HG02759 (cell line): ENCODE measurements around the gene C9orf57.
"Not testable (repeated sequence)": the region's sequence is repeated elsewhere in the genome, so short reads cannot be mapped to it uniquely, and the experiment has no call there.

Source experiments
- ATAC-seq: cut with Tn5 transposase; IDR thresholded peaks from one replicate; pipeline ENCODE4 v1.9.1; 2021; ENCODE audit warnings: mild to moderate bottlenecking, moderate library complexity; ENCODE audit not compliant: unreplicated experiment

The C9orf57 gene

DNA sequence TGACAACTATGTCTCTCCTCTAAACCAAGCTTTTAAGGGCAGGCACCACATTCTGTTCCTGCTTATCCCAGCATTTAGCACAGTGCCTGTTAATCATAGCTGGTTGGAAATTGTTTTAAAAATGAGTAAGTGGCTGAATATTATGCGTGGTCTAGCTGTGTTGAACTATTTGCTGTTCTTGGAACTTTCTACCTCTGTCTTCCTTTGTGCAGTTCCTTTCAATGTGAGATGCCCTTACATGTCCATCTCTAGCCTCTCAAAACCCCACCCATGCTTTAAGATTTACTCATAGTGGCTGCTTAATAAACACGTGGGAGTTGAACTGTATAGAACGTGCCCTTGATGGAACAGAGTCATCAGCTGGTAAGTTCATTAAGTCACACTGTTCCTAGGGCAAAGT lies 34.5 kb downstream of the C9orf57 start:
- no peak for ATAC-seq

DNA sequence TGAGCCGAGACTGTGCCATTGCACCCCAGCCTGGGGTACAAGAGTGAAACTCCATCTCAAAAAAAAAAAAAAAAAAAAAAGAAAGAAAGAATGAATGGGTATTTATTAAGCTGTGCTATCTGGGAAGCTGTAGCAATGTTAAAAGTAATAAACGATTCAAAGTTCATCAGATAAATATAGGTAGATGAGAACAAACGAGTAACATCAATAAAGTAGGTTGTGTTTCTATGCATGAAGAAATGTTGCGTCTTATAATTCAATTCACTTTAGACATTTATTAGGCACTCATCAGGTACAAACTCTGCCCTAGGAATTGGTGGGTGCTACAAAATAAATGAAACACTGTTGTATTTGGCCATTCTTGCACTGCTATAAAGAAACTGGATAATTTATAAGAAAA lies 36.8 kb downstream of the C9orf57 start:
- no peak for ATAC-seq

DNA sequence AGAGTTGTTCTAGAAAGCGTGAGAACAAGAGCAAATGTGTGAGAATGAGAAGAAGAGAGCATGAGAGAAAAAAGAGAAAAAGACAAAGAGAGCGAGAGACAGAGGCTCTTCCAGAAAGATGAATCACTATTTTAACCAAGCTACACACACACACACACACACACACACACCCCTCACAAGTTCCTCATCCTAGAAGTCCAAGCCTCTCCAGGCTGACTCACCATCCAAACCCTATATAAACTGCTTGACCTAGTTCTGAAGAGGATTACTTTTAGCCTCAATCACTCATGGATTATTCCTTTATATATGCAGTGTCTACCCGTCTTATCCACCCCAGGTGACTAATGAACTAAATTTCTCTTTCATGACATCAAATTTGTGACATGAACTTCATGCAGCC lies 37.6 kb downstream of the C9orf57 start:
- ATAC-seq = no peak

- ATAC-seq = no peak
Measured at GRCh38 chr9:72013292-72013760, 47.1 kb downstream of the C9orf57 start.

DNA sequence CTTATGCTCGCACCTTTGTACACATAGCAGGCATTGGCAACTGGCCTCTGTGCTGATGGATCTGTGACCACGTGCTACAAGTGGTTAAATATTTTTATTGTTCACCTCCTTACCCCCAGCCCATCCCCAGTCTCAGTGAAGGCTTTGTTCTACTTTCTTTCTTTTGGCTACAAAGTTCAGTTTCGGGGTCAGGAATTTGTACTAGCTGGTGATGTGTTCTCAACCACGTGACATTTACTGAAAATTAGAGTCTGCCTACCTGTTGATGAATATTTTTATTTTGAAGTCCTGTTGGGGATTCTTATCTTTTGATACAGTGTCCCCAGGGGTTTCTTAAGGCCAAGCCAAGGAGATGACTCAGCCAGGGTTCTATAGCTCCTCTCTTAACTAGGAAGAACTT lies 47.8 kb downstream of the C9orf57 start:
- ATAC-seq = no peak

GRCh38 chr9:72007726-72008125 lies 52.7 kb downstream of the C9orf57 start:
- ATAC-seq = not testable (repeated sequence)

DNA sequence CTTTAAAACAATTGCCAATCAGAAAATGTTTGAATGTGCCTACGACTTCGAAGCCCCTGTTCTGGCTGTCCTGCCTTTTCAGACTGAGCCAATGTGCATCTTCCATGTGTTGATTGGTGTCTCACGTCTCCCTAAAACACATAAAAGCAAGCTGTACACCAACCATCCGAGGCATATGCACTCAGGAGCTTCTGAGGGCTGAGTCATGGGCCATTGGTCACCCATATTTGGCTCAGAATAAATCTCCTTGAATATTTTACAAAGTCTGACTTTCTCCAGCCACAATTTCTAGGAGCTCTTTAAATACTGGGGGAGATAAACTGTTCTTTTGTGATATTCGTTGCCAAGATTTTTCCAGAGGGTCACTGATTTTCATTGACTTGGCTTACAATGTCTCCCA lies 53.9 kb downstream of the C9orf57 start:
- ATAC-seq = no peak

DNA sequence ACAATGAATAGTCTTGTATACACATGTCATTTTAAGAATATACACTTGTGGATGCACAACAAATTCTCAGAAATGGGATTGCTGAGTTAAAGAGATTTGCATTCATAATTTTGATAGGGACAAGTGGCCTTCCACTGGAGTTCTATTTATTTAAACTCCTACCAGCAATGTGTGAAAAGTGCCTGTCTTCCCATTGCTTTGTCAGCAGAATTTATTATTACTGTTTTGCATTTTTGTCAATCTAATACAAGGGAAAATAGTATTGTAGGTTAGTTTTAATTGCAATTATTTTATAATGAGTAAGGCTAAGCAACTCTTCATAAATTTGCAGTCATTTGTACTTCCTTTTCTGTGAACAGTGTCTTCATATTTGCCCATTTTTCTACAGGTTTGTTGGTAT lies 55.0 kb downstream of the C9orf57 start:
- ATAC-seq = no peak
